Ectodermal cell (in vitro differentiated cells): Measurements from ENCODE around the gene SAMM50.

ENCODE experiments used
- H3K27ac ChIP-seq: 2 replicates; pipeline ENCODE4 v1.7.0; 2013; ENCODE audit warnings: mild to moderate bottlenecking, low read depth, low read length; ENCODE audit not compliant: insufficient read depth, poor library complexity, severe bottlenecking
- H3K27me3 ChIP-seq: 2 replicates; pipeline ENCODE4 v1.7.0; 2013; ENCODE audit warnings: mild to moderate bottlenecking, low read length; ENCODE audit not compliant: insufficient read depth, control insufficient read depth, poor library complexity, severe bottlenecking
- H3K36me3 ChIP-seq: one replicate; pipeline ENCODE4 v1.7.0; 2013; ENCODE audit warnings: low read length; ENCODE audit not compliant: control insufficient read depth, insufficient read depth
- H3K4me1 ChIP-seq: one replicate; pipeline ENCODE4 v1.7.0; 2013; ENCODE audit warnings: low read length; ENCODE audit not compliant: control insufficient read depth, insufficient read depth
- H3K4me3 ChIP-seq: 2 replicates; pipeline ENCODE4 v1.7.0; 2013; ENCODE audit warnings: low read depth, low read length, control low read depth; ENCODE audit not compliant: insufficient read depth
- H3K9me3 ChIP-seq: 2 replicates; pipeline ENCODE4 v1.7.0; 2013; ENCODE audit warnings: mild to moderate bottlenecking, low read length, moderate library complexity; ENCODE audit not compliant: control insufficient read depth
- WGBS, 2 experiments: methylation state at CpG; one replicate each; pipeline ENCODE4 v1.1.7; 2013; ENCODE audit warnings: missing lambda C conversion rate in 2 of 2; 5-methylcytosine and 5-hydroxymethylcytosine counted together

Gene SAMM50

GRCh38 chr22:44018594-44018993 is 63.4 kb downstream of the SAMM50 start:
- H3K27ac ChIP-seq = no peak overlapping the region
- H3K27me3 ChIP-seq = peaks cover 2% of the 10 kb centered on the region
- H3K4me3 ChIP-seq = no peak overlapping the region
- H3K9me3 ChIP-seq = no peaks in the 10 kb centered on the region
- H3K4me1 ChIP-seq = no peaks in the 10 kb centered on the region
- no peaks in the 10 kb centered on the region for H3K36me3 ChIP-seq
- 90 to 94% methylated on average over 8 to 9 of the region's 9 CpGs for WGBS, 2 experiments

- Histone ChIP-seq H3K4me3 (no peak overlapping the region), H3K27ac (no peak overlapping the region), H3K27me3 (peaks cover 6% of the 10 kb centered on the region), H3K4me1 (no peaks in the 10 kb centered on the region), H3K9me3 (no peaks in the 10 kb centered on the region), H3K36me3 (no peaks in the 10 kb centered on the region)
- 91% methylated on average over 9 of the region's 10 CpGs for WGBS, 2 experiments
These were observed 64.2 kb downstream of the SAMM50 start for GRCh38 chr22:44019416-44019815.

DNA sequence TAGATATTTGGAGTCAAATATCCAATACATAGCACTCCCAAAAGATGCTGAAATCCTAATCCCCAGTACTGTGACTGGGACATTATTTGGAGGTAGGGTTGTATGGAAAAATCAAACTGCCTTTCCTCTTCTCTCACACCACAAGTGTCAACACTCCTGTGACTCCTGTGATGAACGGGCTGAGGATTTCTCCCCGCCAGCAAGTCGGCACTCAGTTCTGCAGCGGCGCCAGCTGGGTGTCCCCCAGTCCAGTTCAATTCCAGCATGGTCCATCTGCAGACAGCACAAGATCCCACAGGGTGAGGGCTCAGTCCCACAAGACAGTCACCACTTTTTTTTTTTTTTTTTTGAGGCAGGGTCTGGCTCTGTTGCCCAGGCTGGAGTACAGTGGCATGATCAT is 64.6 kb downstream of the SAMM50 start:
- H3K36me3 ChIP-seq = no peaks in the 10 kb centered on the region
- peaks cover 10% of the 10 kb centered on the region for H3K27me3 ChIP-seq
- H3K4me3 ChIP-seq = no peak overlapping the region
- WGBS, 2 experiments = 87 to 95% methylated on average over 5 of the region's 5 CpGs
- no peaks in the 10 kb centered on the region for H3K4me1 ChIP-seq
- H3K27ac ChIP-seq = no peak overlapping the region
- no peaks in the 10 kb centered on the region for H3K9me3 ChIP-seq

GRCh38 chr22:44020981-44021380 is 65.7 kb downstream of the SAMM50 start:
- Histone ChIP-seq H3K27me3 (peaks cover 15% of the 10 kb centered on the region), H3K4me1 (no peaks in the 10 kb centered on the region), H3K4me3 (no peak overlapping the region), H3K9me3 (no peaks in the 10 kb centered on the region), H3K27ac (no peak overlapping the region), H3K36me3 (no peaks in the 10 kb centered on the region)
- WGBS, 2 experiments = 92% methylated on average over 8 of the region's 8 CpGs

- H3K4me1 ChIP-seq = no peaks in the 10 kb centered on the region
- peaks cover 15% of the 10 kb centered on the region for H3K27me3 ChIP-seq
- no peaks in the 10 kb centered on the region for H3K36me3 ChIP-seq
- peak overlapping the region; percentile 43 for H3K4me3 ChIP-seq
- 15% methylated on average over 53 of the region's 54 CpGs for WGBS, 2 experiments
- no peak overlapping the region for H3K27ac ChIP-seq
- H3K9me3 ChIP-seq = no peaks in the 10 kb centered on the region
These were observed 68.4 kb downstream of the SAMM50 start for GRCh38 chr22:44023404-44024287.

DNA sequence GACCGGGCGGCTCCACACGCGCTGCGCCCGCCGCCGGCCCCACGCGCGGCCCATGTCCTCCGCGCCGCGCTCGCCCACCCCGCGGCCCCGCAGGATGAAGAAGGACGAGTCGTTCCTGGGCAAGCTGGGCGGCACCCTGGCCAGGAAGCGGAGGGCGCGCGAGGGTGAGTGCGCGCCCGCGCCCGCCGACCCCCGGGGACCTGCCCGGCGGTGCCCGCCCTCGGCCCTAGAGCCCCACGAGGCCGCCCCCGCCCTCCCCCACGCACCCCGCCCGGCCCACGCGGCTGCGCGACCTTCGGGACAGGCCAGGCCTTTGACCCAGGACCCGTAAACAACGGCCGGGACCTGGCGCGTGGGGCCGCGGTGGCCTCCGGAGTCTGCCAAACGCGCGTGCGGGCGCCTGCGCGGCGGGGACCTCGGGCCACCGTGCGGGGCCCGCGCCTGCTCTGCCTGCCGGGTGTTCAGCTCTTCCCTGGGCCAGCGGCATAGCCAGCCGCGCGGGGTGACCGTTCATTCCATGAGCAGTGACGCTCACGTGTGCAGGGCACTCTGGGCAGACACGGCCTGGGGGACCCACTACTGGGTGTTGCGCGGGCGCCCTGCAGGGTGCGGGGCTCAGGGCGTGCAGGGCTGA is 69.2 kb downstream of the SAMM50 start, which contains the start of gene PARVB:
Gene PARVB, plus strand, starts transcription at position 15 of the 634 bp plus-strand sequence. Its CDS starts 38 bp downstream, at position 53.
- Histone ChIP-seq H3K36me3 (no peaks in the 10 kb centered on the region), H3K27me3 (peaks cover 15% of the 10 kb centered on the region), H3K9me3 (no peaks in the 10 kb centered on the region), H3K27ac (no peak within 1 kb of the TSS), H3K4me1 (no peaks in the 10 kb centered on the region), H3K4me3 (peak within 1 kb of the TSS; percentile 43)
- 10 to 11% methylated on average over 83 of the region's 83 CpGs for WGBS, 2 experiments

GRCh38 chr22:44025171-44026065 is 70.2 kb downstream of the SAMM50 start:
- H3K36me3 ChIP-seq = no peaks in the 10 kb centered on the region
- H3K4me3 ChIP-seq = no peak overlapping the region
- H3K4me1 ChIP-seq = no peaks in the 10 kb centered on the region
- H3K27ac ChIP-seq = no peak overlapping the region
- peaks cover 15% of the 10 kb centered on the region for H3K27me3 ChIP-seq
- 94 to 95% methylated on average over 26 of the region's 26 CpGs for WGBS, 2 experiments
- no peaks in the 10 kb centered on the region for H3K9me3 ChIP-seq

DNA sequence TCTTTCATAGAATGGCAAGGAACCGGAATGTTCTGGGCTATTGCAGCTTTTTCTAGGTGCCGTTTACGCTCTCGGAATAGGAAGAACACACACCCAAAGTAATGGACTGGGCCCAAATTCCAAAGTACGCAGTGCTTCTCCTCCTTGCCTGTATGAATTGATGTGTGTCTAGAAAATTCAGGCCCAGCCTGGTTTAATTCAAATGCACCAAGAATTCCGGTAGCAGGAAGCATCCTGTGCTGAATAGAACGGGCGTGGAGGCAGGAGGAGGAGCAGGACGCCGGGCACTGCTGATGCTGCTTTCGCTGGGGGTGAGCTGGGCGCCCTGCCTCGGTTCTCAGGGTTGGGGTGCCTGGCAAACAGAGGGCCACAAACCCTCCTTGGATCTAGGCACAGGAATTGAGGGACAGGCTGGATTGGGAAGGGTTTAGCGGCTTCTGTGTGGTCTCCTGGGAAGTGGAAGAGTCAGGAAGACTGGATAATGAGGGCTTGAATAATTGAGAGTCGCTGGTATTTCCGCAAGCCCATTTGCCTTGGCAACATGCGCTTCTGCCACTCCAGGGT is 70.9 kb downstream of the SAMM50 start:
- H3K4me3 ChIP-seq = no peak overlapping the region
- no peaks in the 10 kb centered on the region for H3K36me3 ChIP-seq
- no peaks in the 10 kb centered on the region for H3K4me1 ChIP-seq
- no peaks in the 10 kb centered on the region for H3K9me3 ChIP-seq
- WGBS, 2 experiments = 90 to 91% methylated on average over 17 of the region's 17 CpGs
- H3K27me3 ChIP-seq = peaks cover 15% of the 10 kb centered on the region
- H3K27ac ChIP-seq = no peak overlapping the region

DNA sequence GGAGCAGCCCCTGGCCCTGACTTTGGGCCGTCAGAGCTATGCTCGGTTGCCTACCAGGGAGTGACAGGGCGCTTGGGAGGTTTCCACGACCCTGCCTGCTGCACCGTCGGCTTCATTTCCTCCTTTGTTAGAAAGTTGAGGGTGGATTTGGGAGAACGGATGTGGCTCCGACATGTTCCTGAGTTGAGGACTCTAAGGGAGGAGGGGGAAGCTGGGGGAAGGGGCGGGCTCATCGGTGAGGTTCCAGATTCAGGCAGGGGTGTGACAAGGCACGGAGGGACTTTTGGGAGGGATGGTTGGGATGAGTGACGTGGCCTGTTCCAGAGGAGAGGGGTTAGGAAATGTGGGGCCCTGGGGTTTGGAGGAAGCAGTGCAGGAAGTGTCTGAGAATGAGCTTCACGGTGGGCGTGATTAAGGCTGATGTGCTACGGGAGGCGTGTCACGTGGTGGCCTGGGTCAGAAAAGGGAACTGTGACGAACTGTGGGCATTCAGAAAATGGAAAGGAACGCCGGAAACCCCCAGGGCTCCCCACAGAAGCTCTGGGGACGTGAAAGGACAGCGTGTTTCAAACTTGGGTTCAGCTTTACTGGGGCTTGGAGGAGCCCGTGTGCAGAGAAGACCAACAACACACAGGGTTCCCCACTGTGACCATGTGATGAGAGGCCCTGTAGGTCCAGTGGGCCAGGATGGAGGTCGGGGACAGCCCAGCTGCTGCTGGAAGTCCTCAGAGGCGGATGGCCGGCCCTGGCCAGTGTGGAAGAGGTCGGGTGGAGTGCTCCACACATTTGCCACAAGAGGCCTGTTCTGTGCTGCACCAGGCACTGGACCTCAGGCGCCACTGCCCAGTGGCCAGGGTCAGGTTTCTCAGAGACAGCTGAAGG is 71.6 kb downstream of the SAMM50 start:
- Histone ChIP-seq H3K4me3 (no peak overlapping the region), H3K9me3 (no peaks in the 10 kb centered on the region), H3K4me1 (no peaks in the 10 kb centered on the region), H3K27ac (no peak overlapping the region), H3K27me3 (peaks cover 15% of the 10 kb centered on the region), H3K36me3 (no peaks in the 10 kb centered on the region)
- WGBS, 2 experiments = 90 to 91% methylated on average over 28 of the region's 28 CpGs
